ENCODE data around the gene FTO. TPM values are rescaled to one million over a fixed set of nuclear protein-coding genes. Genes with fewer than 3 reads are reported as not detected.

Gene FTO
- polyA plus RNA-seq, 1 experiment: 135 TPM

GRCh38 chr16:53713403-53714204 is 9.6 kb downstream of the FTO start:
- Histone ChIP-seq H3K4me3 (ENCODE audit: low read depth, low read length) (no peak overlapping the region), H3K9me3 (ENCODE audit: control insufficient read depth, insufficient read depth, low read length) (no peaks in the 10 kb centered on the region), H3K27me3 (ENCODE audit: control insufficient read depth, insufficient read depth, low read length) (no peaks in the 10 kb centered on the region), H3K27ac (ENCODE audit: low read depth, low read length) (no peak overlapping the region)
- CTCF ChIA-PET: interaction anchor here (1.0 kb wide), 1 partner anchor 204 kb away, joined by 3 read pairs; no protein-coding TSS in a partner anchor
- POLR2A ChIA-PET: no interaction called here
- no peak for DNase-seq (ENCODE audit: low read depth, low spot score)
- TF ChIP-seq, protein P1, sequence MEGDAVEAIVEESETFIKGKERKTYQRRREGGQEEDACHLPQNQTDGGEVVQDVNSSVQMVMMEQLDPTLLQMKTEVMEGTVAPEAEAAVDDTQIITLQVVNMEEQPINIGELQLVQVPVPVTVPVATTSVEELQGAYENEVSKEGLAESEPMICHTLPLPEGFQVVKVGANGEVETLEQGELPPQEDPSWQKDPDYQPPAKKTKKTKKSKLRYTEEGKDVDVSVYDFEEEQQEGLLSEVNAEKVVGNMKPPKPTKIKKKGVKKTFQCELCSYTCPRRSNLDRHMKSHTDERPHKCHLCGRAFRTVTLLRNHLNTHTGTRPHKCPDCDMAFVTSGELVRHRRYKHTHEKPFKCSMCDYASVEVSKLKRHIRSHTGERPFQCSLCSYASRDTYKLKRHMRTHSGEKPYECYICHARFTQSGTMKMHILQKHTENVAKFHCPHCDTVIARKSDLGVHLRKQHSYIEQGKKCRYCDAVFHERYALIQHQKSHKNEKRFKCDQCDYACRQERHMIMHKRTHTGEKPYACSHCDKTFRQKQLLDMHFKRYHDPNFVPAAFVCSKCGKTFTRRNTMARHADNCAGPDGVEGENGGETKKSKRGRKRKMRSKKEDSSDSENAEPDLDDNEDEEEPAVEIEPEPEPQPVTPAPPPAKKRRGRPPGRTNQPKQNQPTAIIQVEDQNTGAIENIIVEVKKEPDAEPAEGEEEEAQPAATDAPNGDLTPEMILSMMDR (IDR thresholded peaks at IDR 0.05; ENCODE audit: low read depth, low read length): no peak

DNA sequence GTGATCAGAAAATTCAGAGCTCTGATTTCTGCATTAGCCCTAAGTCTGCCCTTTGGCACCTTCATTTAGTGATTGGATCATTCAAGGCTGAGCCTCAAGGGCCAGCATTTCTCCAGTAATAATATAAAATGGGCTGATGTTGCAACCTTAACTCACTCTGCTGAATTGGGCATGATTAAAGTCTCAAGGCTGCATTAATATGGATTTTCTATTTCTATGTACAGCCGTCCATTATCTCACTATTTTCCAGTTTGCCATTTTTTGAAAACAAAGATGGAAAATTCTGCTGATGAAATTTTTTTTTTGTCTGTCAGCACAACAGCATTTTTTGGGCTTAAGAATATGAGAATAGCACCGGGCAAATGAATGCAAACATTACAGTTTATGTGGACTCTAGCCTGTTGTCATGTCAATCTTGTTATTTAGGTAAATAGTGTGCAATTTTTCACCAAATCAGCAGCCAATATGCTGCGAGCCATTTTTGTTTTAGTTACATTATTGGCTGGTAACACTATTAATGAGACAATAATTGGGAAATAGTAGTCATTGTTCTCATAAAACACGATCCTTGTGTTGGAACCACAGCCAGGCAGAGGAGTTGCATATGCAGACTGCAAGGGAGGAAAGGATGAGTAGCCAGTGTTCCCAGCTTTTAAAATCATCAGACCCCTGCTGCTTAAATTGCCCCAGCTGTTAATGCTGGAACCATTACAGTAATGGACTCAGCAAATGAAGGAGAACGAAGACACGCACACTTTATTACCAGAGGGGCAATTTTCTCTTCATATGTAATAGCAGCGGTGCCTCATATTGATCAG is 10.5 kb downstream of the FTO start:
- Histone ChIP-seq H3K27ac (ENCODE audit: low read depth, low read length) (no peak overlapping the region), H3K4me3 (ENCODE audit: low read depth, low read length) (no peak overlapping the region), H3K27me3 (ENCODE audit: control insufficient read depth, insufficient read depth, low read length) (no peaks in the 10 kb centered on the region), H3K9me3 (ENCODE audit: control insufficient read depth, insufficient read depth, low read length) (no peaks in the 10 kb centered on the region)
- TF ChIP-seq, protein P1 (IDR thresholded peaks at IDR 0.05; ENCODE audit: low read depth, low read length): no peak
- ChIA-PET POLR2A (interaction anchor here (0.6 kb wide), 1 partner anchor 225 kb away, joined by 3 read pairs; no protein-coding TSS in a partner anchor), CTCF (interaction anchor here (1.0 kb wide), 1 partner anchor 204 kb away, joined by 3 read pairs; no protein-coding TSS in a partner anchor)
- no peak for DNase-seq (ENCODE audit: low read depth, low spot score)

- POLR2A ChIA-PET: no interaction called here
- no peak for DNase-seq (ENCODE audit: low read depth, low spot score)
- Histone ChIP-seq H3K9me3 (ENCODE audit: control insufficient read depth, insufficient read depth, low read length) (no peaks in the 10 kb centered on the region), H3K27ac (ENCODE audit: low read depth, low read length) (no peak overlapping the region), H3K27me3 (ENCODE audit: control insufficient read depth, insufficient read depth, low read length) (no peaks in the 10 kb centered on the region), H3K4me3 (ENCODE audit: low read depth, low read length) (no peak overlapping the region)
- TF ChIP-seq, protein P1 (IDR thresholded peaks at IDR 0.05; ENCODE audit: low read depth, low read length): no peak
- CTCF ChIA-PET: no interaction called here
Measured at GRCh38 chr16:53715023-53715384, 11.0 kb downstream of the FTO start.

- H3K27ac ChIP-seq (ENCODE audit: low read depth, low read length): no peak overlapping the region
- no peaks in the 10 kb centered on the region for H3K9me3 ChIP-seq (ENCODE audit: control insufficient read depth, insufficient read depth, low read length)
- TF ChIP-seq, protein P1 (IDR thresholded peaks at IDR 0.05; ENCODE audit: low read depth, low read length): no peak
- CTCF ChIA-PET: no interaction called here
- no peak overlapping the region for H3K4me3 ChIP-seq (ENCODE audit: low read depth, low read length)
- no peaks in the 10 kb centered on the region for H3K27me3 ChIP-seq (ENCODE audit: control insufficient read depth, insufficient read depth, low read length)
- no peak for DNase-seq (ENCODE audit: low read depth, low spot score)
- POLR2A ChIA-PET: no interaction called here
Measured at GRCh38 chr16:53717577-53717976, 13.6 kb downstream of the FTO start.

DNA sequence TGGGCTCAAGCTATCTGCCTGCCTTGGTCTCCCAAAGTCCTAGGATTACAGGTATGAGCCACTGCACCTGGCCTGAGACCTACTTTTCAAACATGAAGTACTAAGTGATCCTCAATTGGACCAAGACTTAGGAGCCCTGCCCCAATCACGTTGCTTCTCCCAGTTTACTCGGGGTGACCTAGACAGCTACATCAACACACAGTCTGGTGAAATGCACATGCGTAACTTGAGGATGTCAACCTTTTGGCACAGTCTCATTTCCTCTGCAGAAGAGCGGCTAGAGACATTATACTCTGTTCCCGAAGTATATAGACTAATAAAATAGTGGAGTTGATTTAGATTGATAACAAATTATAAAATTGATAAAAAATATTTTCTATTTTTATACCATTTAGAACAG is 17.1 kb downstream of the FTO start:
- TF ChIP-seq, protein P1 (IDR thresholded peaks at IDR 0.05; ENCODE audit: low read depth, low read length): no peak
- Histone ChIP-seq H3K4me3 (ENCODE audit: low read depth, low read length) (no peak overlapping the region), H3K27me3 (ENCODE audit: control insufficient read depth, insufficient read depth, low read length) (no peaks in the 10 kb centered on the region), H3K9me3 (ENCODE audit: control insufficient read depth, insufficient read depth, low read length) (no peaks in the 10 kb centered on the region), H3K27ac (ENCODE audit: low read depth, low read length) (no peak overlapping the region)
- POLR2A ChIA-PET: no interaction called here
- no peak for DNase-seq (ENCODE audit: low read depth, low spot score)
- CTCF ChIA-PET: no interaction called here

Data from AG04450 (cell line).